Sigmoid colon (tissue), 7 donors: ENCODE measurements around the gene KANTR. TPM values are rescaled to one million over a fixed set of nuclear protein-coding genes. Genes with fewer than 3 reads are reported as not detected.

Source experiments
- DNase-seq: peaks from one replicate; pipeline ENCODE4 v3.0.0-alpha.2; 2019
- H3K27ac ChIP-seq, 4 donors: fragments of 200-600 bp; sonication (generic); one replicate each; pipeline ENCODE4 v1.5.1; 2016 to 2019; ENCODE audit warnings: mild to moderate bottlenecking in 1 of 4
- H3K27me3 ChIP-seq, 3 donors: fragments of 200-600 bp; sonication (generic); one replicate each; pipeline ENCODE4 v1.5.1; 2019; ENCODE audit warnings: mild to moderate bottlenecking in 1 of 3
- H3K36me3 ChIP-seq, 4 donors: fragments of 200-600 bp; sonication (generic); one replicate each; pipeline ENCODE4 v1.5.1; 2016 to 2019
- H3K4me1 ChIP-seq, 4 donors: fragments of 200-600 bp; sonication (generic); one replicate each; pipeline ENCODE4 v1.5.1; 2017 to 2019
- H3K4me3 ChIP-seq, 4 donors: fragments of 200-600 bp; sonication (generic); one replicate each; pipeline ENCODE4 v1.5.1; 2017 to 2019; ENCODE audit warnings: mild to moderate bottlenecking in 2 of 4, moderate library complexity in 1 of 4
- H3K9me3 ChIP-seq, 4 donors: fragments of 200-600 bp in 3 of 4; sonication (generic) in 3 of 4; one replicate each; pipeline versions ENCODE4 v1.5.1 to v1.6.1; 2013 to 2019
- EP300 ChIP-seq, 4 donors: sonication (generic); formaldehyde crosslinking; IDR thresholded peaks; one replicate each; pipeline ENCODE4 v1.6.1; 2017; ENCODE audit warnings: antibody characterized with exemption in 4 of 4
- POLR2A ChIP-seq, 2 donors: fragments of 450-650 bp; IDR thresholded peaks; one replicate each; pipeline ENCODE4 v1.6.1; 2016; ENCODE audit warnings: antibody characterized with exemption in 2 of 2, mild to moderate bottlenecking in 2 of 2, moderate library complexity in 2 of 2
- POLR2AphosphoS5 ChIP-seq, 4 donors: sonication (generic); formaldehyde crosslinking; IDR thresholded peaks; one replicate each; pipeline ENCODE4 v1.6.1; 2017; ENCODE audit warnings: antibody characterized with exemption in 4 of 4
- WGBS, 2 donors: extraction: QIAGEN DNeasy Blood & Tissue Kit; methylation state at CpG; one replicate each; pipeline ENCODE4 v1.1.7; 2013; 5-methylcytosine and 5-hydroxymethylcytosine counted together
- intact Hi-C: fragments of 100-400 bp; cut with DNase I; formaldehyde crosslinking; loops from one replicate; pipeline ENCODE4 v1.15.1; 2023
- polyA plus RNA-seq, 3 donors: library from polyadenylated mRNA; stranded (reverse); fragments of 200-250 nt; gene quantifications; one replicate each; pipeline ENCODE4 v1.2.3, GENCODE V29; 2013
- total RNA-seq, 4 donors: library from RNA; depleted of rRNA; stranded (reverse); fragments of >200 nt; gene quantifications; one replicate each; pipeline ENCODE4 v1.1.0, GENCODE V29; 2016
- TF ChIP-seq, protein P1 (sequence below), 4 experiments: fragments of 450-650 bp in 3 of 4; fragments of 200-600 bp in 1 of 4; IDR thresholded peaks; one replicate each; pipeline ENCODE4 v1.5.1; 2016 to 2019; ENCODE audit warnings: antibody characterized with exemption in 4 of 4, mild to moderate bottlenecking in 3 of 4, moderate library complexity in 2 of 4
- donor health status: healthy with polysubstance abuse.
- donor health status: Bipolar disorder and iron deficiency.
- donor health status: healthy.

KANTR gene
- total and polyA plus RNA-seq, 7 donors, result 0.46 to 26.6 (median 15.7) TPM

DNA sequence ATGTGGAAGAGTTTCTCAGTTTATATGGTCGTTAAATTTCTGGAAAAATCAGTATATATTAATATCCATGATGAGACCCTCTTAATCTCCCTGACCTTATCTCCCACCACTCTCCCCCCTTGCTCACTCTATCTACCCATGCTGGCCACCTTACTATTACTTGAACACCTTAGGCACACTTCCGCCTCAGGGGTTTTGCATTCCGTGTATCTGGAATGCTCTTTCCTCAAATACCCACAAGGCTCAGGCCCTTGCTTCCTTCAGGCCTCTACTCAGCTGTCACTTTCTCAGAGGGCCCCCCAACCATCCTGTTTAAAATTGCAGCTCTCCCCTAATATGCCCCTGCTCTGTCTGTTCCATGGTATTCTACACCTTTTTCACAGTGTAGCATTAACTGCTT lies 1.9 kb downstream of the KANTR start:
- Histone ChIP-seq H3K4me1 (peaks cover 0 to 12% (median 5%) of the 10 kb centered on the region in 4 donors), H3K36me3 (no peaks in the 10 kb centered on the region), H3K27ac (no peak overlapping the region), H3K4me3 (no peak overlapping the region), H3K9me3 (no peaks in the 10 kb centered on the region), H3K27me3 (no peaks in the 10 kb centered on the region)
- no peak for DNase-seq
- intact Hi-C loops, result no loop called here
- no peak for TF ChIP-seq EP300 (IDR thresholded peaks at IDR 0.05)
- TF ChIP-seq, protein P1, sequence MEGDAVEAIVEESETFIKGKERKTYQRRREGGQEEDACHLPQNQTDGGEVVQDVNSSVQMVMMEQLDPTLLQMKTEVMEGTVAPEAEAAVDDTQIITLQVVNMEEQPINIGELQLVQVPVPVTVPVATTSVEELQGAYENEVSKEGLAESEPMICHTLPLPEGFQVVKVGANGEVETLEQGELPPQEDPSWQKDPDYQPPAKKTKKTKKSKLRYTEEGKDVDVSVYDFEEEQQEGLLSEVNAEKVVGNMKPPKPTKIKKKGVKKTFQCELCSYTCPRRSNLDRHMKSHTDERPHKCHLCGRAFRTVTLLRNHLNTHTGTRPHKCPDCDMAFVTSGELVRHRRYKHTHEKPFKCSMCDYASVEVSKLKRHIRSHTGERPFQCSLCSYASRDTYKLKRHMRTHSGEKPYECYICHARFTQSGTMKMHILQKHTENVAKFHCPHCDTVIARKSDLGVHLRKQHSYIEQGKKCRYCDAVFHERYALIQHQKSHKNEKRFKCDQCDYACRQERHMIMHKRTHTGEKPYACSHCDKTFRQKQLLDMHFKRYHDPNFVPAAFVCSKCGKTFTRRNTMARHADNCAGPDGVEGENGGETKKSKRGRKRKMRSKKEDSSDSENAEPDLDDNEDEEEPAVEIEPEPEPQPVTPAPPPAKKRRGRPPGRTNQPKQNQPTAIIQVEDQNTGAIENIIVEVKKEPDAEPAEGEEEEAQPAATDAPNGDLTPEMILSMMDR (IDR thresholded peaks at IDR 0.05), result no peak
- no peak for TF ChIP-seq POLR2AphosphoS5 (IDR thresholded peaks at IDR 0.05)
- TF ChIP-seq POLR2A (IDR thresholded peaks at IDR 0.05), result no peak
- WGBS, 2 donors, result 75 to 85% methylated on average over 3 of the region's 3 CpGs

GRCh38 chrX:53114864-53115549 lies 21.1 kb downstream of the KANTR start:
- no peaks in the 10 kb centered on the region for H3K9me3 ChIP-seq
- 95 to 97% methylated on average over 6 of the region's 6 CpGs for WGBS, 2 donors
- peaks cover 0 to 13% (median 9%) of the 10 kb centered on the region in 4 donors for H3K4me1 ChIP-seq
- H3K4me3 ChIP-seq, result no peak overlapping the region
- no peak for DNase-seq
- peak overlapping the region in 3 of 4 donors; percentile 72 to 79 (median 78) for H3K27ac ChIP-seq
- no peaks in the 10 kb centered on the region for H3K36me3 ChIP-seq
- intact Hi-C loops, result no loop called here
- TF ChIP-seq POLR2A (IDR thresholded peaks at IDR 0.05) (no peak), EP300 (IDR thresholded peaks at IDR 0.05) (no peak), POLR2AphosphoS5 (IDR thresholded peaks at IDR 0.05) (no peak)
- TF ChIP-seq, protein P1 (IDR thresholded peaks at IDR 0.05), result no peak
- H3K27me3 ChIP-seq, result no peaks in the 10 kb centered on the region

- peak overlapping the region in 3 of 4 donors; percentile 72 to 79 (median 78) for H3K27ac ChIP-seq
- H3K27me3 ChIP-seq, result no peaks in the 10 kb centered on the region
- TF ChIP-seq POLR2AphosphoS5 (IDR thresholded peaks at IDR 0.05) (no peak), EP300 (IDR thresholded peaks at IDR 0.05) (no peak), POLR2A (IDR thresholded peaks at IDR 0.05) (no peak)
- TF ChIP-seq, protein P1 (IDR thresholded peaks at IDR 0.05), result no peak
- H3K4me3 ChIP-seq, result no peak overlapping the region
- no peak for DNase-seq
- peaks cover 0 to 13% (median 9%) of the 10 kb centered on the region in 4 donors for H3K4me1 ChIP-seq
- 48 to 88% methylated on average over 2 of the region's 2 CpGs for WGBS, 2 donors
- H3K9me3 ChIP-seq, result no peaks in the 10 kb centered on the region
- H3K36me3 ChIP-seq, result no peaks in the 10 kb centered on the region
- intact Hi-C loops, result no loop called here
These were observed 21.6 kb downstream of the KANTR start for GRCh38 chrX:53115550-53115874.

DNA sequence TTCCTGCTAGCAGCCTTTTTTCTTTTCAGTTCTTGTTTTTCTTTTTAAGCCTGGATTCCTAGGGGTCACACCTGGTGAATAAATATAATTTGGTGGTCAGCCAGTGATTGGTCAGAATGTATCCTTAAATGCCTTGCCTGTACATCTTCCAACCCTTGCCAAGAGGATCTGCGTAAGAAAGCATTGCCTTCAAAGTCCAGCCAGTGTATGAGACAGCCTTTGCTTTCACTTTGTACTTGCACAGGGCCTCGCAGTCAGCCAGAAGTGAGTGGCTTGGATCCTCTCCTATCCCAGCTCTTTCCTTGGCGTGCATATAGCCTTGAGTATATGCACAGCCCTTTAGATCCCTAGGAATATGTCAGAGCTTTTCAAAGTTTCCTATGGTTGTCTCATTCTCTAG lies 22.2 kb downstream of the KANTR start:
- Histone ChIP-seq H3K36me3 (no peaks in the 10 kb centered on the region), H3K4me3 (peak overlapping the region in 2 of 4 donors; percentile 15 to 26), H3K27me3 (no peaks in the 10 kb centered on the region), H3K9me3 (no peaks in the 10 kb centered on the region), H3K27ac (peak overlapping the region; percentile 37 to 79 (median 75)), H3K4me1 (peaks cover 0 to 13% (median 9%) of the 10 kb centered on the region in 4 donors)
- WGBS, 2 donors, result 15 to 49% methylated on average over 3 of the region's 3 CpGs
- intact Hi-C loops, result no loop called here
- DNase-seq, result no peak
- TF ChIP-seq POLR2AphosphoS5 (IDR thresholded peaks at IDR 0.05) (peak in 3 of 4 donors; percentile 25 to 56 (median 33)), POLR2A (IDR thresholded peaks at IDR 0.05) (no peak)

- 77 to 83% methylated on average over 1 of the region's 1 CpG for WGBS, 2 donors
- Histone ChIP-seq H3K27me3 (no peaks in the 10 kb centered on the region), H3K9me3 (no peaks in the 10 kb centered on the region), H3K4me3 (no peak overlapping the region), H3K36me3 (no peaks in the 10 kb centered on the region), H3K4me1 (no peaks in the 10 kb centered on the region), H3K27ac (peak overlapping the region in 1 of 4 donors; percentile 23)
- intact Hi-C loops, result no loop called here
- TF ChIP-seq, protein P1 (IDR thresholded peaks at IDR 0.05), result no peak
- TF ChIP-seq EP300 (IDR thresholded peaks at IDR 0.05), result no peak
- no peak for TF ChIP-seq POLR2AphosphoS5 (IDR thresholded peaks at IDR 0.05)
- no peak for TF ChIP-seq POLR2A (IDR thresholded peaks at IDR 0.05)
- DNase-seq, result no peak
These were observed 28.1 kb downstream of the KANTR start for GRCh38 chrX:53122013-53122412.
